SW480 (cell line): Measurements from ENCODE around the gene ARHGAP42.
"Not testable (repeated sequence)": the region's sequence is repeated elsewhere in the genome, so short reads cannot be mapped to it uniquely, and the experiment has no call there.

Experiments
- DNase-seq: peaks from one replicate; pipeline ENCODE4 v3.0.0-alpha.2; 2016; ENCODE audit warnings: low spot score

Gene ARHGAP42

DNA sequence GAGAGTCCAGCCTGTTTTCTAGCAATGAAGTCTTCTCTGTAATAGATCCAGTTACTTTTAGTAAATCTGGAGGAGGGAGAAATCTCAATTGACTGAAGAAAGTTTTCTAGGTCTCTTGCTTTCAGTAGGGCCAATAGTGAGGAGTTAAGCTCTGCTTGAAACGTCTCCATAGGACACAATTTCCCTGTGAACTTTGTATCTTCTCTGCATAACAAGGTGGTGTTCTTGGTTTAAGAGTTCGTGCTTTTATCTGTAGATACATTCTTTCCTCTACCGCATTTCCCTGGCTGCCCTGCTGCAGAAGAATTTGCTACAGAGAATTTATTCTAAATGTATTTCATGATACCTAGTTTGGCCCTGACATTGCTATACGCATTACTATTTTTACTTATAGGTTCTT lies 183.1 kb downstream of the ARHGAP42 start:
- DNase-seq: no peak

DNA sequence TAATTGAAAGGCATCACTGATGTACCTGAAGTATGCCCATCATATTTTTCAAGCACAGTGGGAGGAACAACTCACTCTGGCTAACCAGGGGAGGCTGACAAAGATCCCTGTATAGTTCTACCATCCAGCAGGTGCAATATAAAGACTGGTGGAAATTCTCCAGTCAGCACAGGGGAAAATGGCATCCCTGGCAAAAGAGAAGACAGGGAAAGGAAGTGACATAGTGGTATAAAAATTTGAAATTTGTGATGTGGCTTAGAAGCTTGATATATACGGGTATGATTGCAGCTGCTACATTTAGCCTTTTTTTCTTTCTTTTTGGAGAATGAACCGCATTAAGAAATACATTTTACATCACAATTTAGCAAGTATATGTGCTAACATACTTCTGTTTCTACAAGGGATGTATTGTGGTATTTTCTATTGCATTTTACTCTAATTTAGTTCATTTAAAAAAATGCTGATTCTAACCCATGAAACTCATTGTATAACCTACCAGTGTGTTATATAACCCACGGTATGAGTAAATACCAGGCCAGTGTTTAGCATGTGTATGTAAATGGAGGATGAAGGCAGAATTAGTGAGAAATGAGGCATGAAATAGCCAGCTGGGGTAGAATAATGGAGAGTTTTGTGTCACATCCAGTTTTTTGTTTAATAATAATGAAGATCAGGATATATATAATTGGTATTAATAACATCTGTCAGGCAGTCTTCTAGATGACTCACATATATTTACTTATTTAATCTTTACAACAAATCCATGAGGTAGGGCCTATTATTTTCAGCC lies 186.1 kb downstream of the ARHGAP42 start:
- no peak for DNase-seq

DNA sequence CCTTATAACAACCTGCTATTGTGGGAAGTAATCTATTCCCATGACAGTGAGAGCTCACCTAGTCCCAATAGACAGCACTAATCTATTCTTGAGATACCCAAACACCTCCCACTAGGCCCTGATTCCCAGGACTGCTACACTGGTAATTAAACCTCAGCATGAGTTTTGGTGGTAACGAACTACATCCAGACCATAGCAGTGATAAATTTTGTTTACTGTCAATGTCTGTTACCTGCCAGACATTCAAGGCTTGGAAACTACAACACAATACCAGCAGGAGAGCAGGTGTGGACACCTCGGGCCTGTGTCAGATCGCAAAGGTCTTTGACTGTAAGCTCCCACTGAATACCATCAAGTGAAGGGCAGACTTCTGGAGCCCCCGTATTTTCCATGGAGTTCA lies 187.1 kb downstream of the ARHGAP42 start:
- no peak for DNase-seq

DNA sequence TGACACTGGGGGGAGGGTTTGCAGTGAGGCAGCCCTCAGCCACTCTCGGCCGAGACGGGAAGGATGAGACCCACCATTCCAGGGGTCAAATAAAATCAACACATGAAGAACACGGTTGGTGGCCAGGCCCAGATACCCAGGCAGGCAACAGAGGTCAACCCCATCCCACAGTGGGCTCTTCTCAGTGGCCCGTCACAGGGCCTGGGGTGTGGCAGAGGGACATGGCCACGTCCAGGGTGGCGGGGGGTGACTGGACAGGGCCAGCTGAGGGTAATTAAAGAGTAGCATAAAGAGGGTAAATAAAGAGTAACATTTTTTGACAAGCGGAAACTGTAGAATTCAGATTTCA lies 188.4 kb downstream of the ARHGAP42 start:
- no peak for DNase-seq

DNA sequence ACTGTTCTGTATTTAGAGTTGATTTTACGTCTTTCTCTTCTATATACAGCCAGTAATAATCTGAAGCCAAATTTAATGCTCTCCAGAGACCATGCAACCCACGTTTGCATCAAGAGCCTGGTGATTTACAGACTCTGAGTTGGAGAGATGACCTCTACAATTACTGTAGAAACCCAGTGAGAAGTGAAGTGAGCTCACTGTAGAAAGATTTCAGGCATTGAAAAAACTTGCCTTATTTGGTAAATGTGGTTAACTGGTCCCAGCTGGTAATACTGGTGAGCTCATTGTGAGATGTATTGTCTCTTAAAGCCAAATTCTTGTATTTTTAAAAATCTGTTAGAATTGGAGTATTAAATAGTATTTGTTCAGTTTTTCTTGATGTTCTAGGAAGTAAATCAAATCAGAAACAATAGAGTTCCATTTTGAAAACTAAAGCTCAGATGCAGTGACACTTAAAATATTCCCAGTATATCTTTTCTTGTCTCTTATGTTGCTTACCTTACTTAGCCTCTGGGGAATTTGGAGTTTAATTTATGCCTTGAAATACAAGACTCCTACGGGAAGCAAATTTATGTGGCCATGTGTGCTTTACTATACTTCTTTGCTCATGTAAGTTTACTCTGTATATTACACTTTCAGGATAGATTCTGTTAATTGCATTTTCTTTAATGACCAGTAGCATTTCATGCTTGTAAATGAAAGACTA lies 189.9 kb downstream of the ARHGAP42 start:
- DNase-seq: no peak

DNA sequence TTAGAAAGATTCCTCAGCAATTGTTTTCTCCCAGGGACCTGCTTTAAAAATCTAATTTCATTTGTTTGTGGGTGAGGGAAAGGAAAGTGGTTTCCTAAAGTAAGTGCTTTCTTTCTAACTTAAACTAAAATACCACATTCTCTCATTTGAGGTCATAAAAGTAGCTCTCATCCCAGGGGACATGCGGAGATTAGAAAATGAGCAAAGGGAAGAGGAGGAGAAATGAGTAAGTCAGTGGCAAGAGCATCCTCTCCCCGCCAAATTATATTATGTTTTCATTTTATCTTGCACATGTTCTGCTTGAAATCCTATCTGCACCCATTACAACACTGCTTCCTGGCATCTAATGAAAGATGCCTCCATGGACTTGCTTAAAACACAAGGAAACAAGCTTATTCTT lies 191.4 kb downstream of the ARHGAP42 start:
- no peak for DNase-seq

DNA sequence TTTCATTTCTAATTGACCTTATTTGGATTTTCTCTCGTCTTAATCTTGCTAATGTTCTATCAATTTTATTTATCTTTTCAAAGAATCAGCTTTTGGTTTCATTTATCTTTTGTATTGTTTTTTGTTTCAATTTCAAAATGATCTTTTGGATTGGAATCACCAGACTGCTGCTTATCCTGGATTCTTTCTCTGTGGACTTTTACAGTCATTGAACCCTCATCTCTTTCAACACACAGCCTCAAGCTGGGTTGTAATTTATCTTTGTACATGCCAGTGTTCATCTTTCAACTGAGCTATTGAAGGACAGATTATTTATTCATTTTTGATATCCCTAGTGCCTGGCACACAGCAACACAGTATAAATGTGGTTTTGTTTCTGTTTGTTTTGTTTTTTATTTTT lies 195.9 kb downstream of the ARHGAP42 start:
- DNase-seq: no peak

DNA sequence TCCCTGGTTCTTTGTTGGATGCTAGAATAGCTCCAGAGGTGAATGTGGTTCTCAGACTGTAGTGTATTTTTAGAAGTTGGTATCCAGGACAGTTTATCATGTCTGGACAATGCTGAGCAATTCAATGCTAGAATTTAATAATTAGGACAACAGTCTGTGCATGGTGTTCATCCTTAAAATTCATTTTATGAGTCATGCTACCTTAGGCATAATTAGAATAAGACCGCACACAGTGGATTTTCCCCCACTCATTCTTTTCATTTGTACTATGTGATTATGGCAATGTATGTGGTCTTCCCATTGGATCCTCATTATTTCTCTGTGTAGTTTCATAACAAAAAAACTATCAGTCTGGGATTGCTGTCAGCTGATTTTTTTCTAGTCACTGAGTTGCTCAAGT lies 196.7 kb downstream of the ARHGAP42 start:
- no peak for DNase-seq

DNA sequence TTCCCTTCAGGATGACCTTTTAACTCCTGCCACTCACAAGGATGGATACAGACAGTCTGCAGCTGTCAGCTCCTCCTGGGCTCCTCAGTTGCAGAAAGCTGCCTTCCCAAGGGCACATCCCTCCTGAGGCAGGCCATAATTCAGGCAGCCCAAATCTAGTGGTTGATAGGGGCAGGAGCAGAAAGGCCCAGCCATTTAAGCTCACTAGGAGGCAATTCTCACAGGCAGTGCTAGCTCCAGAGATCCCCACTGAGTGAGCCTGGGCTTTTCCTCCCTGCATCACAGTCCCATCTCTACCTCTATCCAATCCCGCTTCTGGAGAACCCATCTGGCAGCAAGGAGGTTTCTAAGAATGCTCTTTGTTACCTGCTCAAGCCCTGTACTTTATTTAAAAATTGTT lies 200.6 kb downstream of the ARHGAP42 start:
- DNase-seq: no peak

DNA sequence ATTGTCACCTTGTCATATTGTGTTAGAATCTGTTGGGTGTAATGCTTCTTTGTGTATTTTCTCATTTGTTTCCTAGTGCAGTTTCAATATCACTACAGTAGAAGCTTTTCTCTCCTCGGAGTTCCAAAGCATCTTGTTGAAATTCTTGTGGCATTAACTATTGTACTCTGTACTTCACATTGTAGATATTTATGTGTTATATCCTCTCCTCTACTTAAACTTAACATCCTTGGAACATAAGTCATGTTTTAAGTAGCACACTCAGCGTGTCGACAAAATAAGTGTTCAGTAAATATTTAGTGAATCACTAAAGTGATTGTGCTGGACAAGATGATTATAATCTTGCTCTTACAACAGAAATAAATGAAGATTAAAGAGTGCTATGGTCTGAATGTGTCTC lies 201.7 kb downstream of the ARHGAP42 start:
- no peak for DNase-seq

DNA sequence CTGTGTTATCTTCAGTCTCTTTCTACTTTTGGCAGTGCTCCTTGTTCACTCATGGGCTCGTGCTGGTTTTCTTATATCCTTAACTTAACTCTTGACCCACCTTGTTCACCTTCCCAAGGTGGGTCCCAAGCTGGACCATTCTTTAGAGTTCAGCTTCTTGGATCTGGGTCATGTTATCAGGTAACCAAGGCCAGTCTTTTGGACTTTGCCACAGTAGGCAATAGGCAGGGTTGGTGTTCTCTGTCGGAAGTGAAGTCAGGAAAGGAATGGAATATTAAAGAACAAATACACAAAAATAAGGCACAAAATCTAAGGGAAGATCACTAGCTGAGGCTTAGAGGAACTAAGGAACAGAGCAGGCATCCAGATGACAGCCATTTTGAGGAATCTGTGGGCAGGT lies 202.7 kb downstream of the ARHGAP42 start:
- DNase-seq: no peak

DNA sequence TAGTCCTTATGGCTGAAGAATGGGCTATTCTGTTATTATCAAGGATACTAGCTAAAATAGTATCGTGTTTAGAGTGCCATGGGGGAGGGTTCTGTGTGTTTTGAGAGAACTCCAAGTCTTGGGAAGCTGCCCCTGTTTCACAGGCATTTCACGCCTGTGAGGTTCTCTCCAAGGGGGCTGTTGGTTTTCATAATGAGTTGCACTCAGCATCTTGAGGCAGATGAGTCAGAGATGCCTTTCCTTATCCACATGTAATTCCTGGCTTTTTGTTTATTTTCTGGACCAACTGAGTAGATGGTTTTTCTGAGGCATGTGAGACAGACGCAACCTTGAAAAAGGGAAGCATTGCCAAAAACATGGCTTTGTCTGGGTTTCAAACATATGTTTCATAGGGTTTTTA lies 203.7 kb downstream of the ARHGAP42 start:
- DNase-seq: no peak

DNA sequence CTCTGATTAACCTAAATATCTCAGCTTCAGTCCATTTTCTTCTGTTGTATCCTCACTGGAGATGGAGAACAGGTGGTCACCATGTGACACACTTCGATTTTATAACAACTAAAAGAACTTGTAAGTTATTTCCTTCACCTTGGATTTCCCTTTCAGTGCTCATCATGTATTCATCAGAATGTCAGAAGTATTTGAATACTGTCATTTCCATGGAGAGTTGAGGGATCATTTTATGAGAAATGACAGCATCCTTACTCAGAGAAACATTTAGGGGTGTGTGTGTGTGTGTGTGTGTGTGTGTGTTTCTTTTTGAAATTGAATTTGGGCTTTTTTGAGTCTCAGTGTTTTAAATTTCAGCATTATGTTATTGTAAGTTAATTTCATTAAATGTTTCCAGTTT lies 205.8 kb downstream of the ARHGAP42 start:
- DNase-seq: no peak

DNA sequence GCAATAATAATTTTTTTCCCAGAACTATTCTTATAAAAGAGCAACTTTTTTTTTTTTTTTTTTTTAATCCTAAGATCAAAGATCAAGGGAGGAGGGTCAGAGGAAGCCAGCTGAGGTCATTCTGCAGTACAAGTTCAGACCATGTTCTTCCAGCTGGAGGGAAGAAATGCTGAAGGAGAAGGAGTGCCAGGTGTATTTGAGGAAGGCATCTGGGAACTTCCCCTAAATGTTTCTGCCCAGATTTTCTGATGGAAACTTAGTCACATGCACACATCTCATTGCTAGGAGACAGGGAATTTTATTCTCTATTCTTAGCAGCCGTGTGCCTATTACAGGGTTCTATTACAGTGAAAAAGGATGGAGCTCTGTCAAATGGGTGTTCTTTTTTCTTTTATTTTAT lies 208.4 kb downstream of the ARHGAP42 start:
- DNase-seq: no peak

DNA sequence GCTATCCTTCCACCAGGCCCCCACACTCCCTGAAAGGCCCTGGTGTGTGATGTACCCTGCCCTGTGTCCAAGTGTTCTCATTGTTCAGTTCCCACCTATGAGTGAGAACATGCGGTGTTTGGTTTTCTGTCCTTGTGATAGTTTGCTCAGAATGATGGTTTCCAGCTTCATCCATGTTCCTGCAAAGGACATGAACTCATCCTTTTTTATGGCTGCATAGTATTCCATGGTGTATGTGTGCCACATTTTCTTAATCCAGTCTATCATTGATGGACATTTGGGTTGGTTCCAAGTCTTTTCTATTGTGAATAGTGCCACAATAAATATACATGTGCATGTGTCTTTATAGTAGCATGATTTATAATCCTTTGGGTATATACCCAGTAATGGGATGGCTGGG lies 208.9 kb downstream of the ARHGAP42 start:
- not testable (repeated sequence) for DNase-seq

DNA sequence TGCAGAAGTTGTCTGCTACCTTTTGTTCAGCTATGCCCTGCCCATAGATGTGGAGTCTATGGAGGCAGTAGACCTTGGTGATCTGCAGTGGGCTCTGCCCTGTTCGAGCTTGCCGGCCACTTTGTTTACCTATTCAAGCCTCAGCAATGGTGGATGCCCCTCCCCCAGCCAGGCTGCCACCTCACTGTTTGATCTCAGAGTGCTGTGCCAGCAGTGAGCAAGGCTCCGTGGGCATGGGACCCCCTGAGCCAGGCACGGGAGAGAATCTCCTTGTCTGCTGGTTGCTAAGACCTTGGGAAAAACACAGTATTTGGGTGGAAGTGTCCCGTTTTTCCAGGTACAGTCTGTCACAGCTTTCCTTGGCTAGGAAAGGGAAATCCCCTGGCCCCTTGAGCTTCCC lies 214.4 kb downstream of the ARHGAP42 start:
- not testable (repeated sequence) for DNase-seq

DNA sequence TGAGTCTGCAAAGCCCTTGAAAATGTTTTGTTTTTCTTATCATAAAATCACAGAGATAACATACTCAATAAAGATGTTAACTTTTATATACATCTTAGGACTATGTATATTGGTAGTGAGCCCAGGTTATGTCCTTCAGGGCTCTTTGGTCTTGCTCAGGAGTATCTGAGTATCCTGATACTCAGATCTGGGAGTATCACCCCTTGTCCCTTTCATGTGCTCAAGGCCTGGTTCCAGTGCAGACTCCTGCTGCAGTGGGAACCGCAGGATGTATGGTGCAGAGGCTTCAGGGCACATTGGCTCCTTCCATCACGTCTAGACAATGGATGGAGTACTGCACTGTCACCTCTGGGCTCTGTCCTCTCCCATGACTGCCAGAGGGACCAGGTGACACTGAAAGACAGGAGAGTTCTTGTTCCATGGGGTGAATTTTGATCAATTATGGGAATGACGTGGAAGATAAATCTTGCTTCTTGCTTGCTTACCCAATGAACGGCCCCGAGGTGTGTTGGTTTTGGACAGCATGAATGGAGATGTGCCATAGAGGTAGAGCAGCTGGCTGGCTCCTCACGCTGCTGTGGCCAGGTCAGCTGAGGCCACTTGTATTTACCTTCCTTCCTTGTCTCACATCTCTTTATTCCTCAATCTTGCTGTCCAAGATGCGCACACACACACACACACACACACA lies 215.5 kb downstream of the ARHGAP42 start:
- DNase-seq: no peak

DNA sequence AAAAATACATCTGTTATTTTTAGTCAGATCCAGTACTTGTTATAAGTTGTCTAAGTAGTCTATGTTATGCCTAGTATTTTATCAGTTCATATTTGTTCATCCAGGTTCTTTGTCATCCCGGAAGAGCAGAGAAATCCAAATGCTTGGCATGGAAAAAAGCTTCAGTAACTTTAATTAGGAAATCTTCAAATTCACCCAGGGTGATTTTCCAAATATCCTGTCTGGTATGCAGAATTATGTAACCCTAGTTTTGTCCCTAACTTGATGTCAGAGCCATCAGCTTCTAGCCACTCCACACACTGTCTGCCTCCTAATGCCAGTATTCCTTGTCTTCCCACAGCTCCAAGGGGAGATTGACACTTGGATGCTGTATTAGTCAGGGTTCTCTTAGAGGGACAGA lies 216.2 kb downstream of the ARHGAP42 start:
- no peak for DNase-seq

DNA sequence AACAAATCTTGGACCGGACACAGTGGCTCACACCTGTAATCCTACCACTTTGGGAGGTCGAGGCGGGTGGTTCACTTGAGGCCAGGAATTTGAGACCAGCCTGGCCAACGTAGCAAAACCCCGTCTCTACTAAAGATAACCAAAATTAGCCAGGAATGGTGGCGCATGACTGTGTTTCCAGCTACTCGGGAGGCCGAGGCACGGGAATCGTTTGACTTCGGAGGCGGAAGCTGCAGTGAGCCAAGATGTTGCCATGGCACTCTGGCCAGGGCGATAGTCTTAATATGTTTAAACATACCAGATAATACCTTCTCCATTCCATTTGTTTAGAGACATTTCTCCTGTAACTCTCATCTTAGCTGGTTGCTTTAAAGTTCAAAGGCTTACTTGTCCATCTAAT lies 218.6 kb downstream of the ARHGAP42 start:
- no peak for DNase-seq

DNA sequence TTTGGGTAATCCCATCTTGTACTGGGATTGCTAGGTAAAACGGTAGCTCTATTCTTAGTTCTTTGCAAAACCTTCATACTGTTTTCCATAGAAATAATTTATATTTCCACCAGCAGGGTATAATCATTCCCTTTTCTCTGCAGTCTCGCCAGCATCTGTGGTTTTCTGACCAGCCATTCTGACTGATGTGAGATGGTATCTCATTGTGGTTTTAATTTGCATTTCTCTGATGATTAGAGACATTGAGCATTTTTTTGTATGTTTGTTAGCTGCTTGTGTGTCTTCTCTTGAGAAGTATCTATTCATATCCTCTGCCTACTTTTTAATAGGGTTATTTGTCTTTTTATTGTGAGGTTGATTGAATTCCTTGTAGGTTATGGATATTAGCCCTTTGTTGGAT lies 221.7 kb downstream of the ARHGAP42 start:
- no peak for DNase-seq

DNA sequence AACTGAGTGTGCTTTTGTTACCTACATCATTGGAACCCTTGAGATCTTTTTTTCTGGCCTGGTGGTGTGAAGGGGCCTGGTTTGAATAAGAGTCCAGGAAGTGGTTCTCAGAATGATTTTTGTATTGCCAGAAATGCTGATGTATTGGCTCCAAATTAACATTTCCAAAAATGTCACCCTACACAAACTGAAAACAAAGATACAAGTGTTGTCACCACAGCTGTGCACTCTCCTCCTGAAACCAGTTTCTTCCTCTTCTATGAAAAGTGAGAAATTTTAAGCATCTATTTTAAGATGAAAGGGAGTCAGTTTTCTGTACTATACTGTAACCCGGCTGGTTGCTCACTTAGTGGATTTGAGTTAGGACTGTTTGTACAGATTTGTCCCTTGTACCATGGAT lies 223.7 kb downstream of the ARHGAP42 start:
- no peak for DNase-seq

DNA sequence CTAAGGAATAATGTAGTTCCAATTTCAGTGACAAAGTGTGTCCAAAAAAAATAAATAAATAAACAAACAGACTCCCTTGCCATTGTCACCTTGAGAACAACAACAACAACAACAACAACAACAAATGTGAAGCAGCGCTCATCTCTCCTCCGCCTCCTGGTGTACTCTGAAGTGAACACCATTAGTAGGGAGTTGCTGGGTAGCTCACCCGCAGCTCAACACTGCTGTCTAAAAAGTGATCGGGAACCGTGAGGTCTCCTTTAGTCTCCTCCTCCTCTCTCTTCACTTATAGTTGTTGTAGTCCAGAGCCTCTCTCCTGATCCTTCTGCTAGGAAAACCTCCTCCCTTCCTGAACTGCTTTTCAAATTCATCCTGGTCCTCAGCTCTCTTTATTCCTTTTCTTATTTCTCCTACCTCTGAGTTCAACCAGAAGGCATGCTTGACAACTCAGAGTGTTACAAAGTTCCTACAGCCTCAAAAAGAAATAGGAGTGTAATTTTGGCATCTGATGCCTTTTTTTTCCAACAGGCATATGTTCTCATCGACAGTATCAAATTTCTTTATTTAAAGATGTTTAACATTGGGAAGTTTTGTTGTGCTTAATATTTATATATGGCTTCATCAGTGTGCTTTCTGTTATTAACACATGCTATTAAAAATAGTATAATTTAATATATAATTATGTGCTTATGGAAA lies 227.5 kb downstream of the ARHGAP42 start:
- no peak for DNase-seq
